Caco-2 (cell line): ENCODE results near the gene ZNF136. TPM values are rescaled to one million over a fixed set of nuclear protein-coding genes. Genes with fewer than 3 reads are reported as not detected.
A peak's percentile ranks its signal among the peaks of the same experiment; 100 is the strongest.

Source experiments
- Bru-seq: library from RNA; stranded (reverse); fragments of 400-500 nt; gene quantifications from one replicate; lab custom pipeline; 2021; lab: Mats Ljungman, UMichigan
- BruChase-seq, 2 experiments: library from RNA; stranded (reverse); fragments of 400-500 nt; gene quantifications; one replicate each; lab custom pipeline; 2021; lab: Mats Ljungman, UMichigan
- BruUV-seq: library from RNA; stranded (reverse); fragments of 400-500 nt; replicated peaks from 2 replicates; lab custom pipeline; 2021; lab: Mats Ljungman, UMichigan
- CTCF ChIA-PET: fragments of 300-600 bp; sonication (Branson Sonifier 250); formaldehyde crosslinking; loops from one replicate; lab custom pipeline; 2022; ENCODE audit warnings: antibody characterized with exemption; lab: Charles Lee
- POLR2A ChIA-PET: fragments of 300-600 bp; sonication (Branson Sonifier 250); formaldehyde crosslinking; loops from one replicate; lab custom pipeline; 2022; ENCODE audit warnings: antibody characterized with exemption; lab: Charles Lee
- DNase-seq, 2 experiments: peaks; one replicate each; pipeline versions ENCODE4 v3.0.0 to v3.0.0-alpha.2; 2020 to 2022
- H3K27me3 ChIP-seq: replicated peaks from 2 replicates; pipeline ENCODE4 v1.6.0; 2011; ENCODE audit warnings: low read length; ENCODE audit not compliant: control insufficient read depth, insufficient read depth
- H3K36me3 ChIP-seq: 2 replicates; pipeline ENCODE4 v1.5.1; 2011; ENCODE audit warnings: low read length; ENCODE audit not compliant: control insufficient read depth, insufficient read depth
- H3K4me1 ChIP-seq: fragments of 250-450 bp; sonication (Bioruptor Pico); 2 replicates; pipeline ENCODE4 v1.5.1; 2020; ENCODE audit warnings: mild to moderate bottlenecking
- H3K4me3 ChIP-seq: 2 replicates; pipeline ENCODE4 v1.5.1; 2011; ENCODE audit warnings: low read depth, mild to moderate bottlenecking, control low read depth, low read length
- H3K9me3 ChIP-seq: fragments of 250-450 bp; sonication (Bioruptor Pico); 2 replicates; pipeline ENCODE4 v1.5.1; 2020; ENCODE audit warnings: mild to moderate bottlenecking, moderate library complexity
- H3K27ac Mint-ChIP-seq: one replicate; pipeline ENCODE4 v1.8.0; 2022; ENCODE audit warnings: mixed read lengths; ENCODE audit not compliant: unreplicated experiment
- H3K27me3 Mint-ChIP-seq: one replicate; pipeline ENCODE4 v1.8.0; 2022; ENCODE audit warnings: mixed read lengths; ENCODE audit not compliant: insufficient read depth, unreplicated experiment
- H3K36me3 Mint-ChIP-seq: one replicate; pipeline ENCODE4 v1.8.0; 2022; ENCODE audit warnings: mild to moderate bottlenecking, mixed read lengths; ENCODE audit not compliant: insufficient read depth, unreplicated experiment
- H3K4me1 Mint-ChIP-seq: one replicate; pipeline ENCODE4 v1.8.0; 2022; ENCODE audit warnings: low read depth, mixed read lengths; ENCODE audit not compliant: unreplicated experiment
- H3K4me3 Mint-ChIP-seq: one replicate; pipeline ENCODE4 v1.8.0; 2022; ENCODE audit warnings: mild to moderate bottlenecking, moderate library complexity, mixed read lengths; ENCODE audit not compliant: unreplicated experiment
- H3K9me3 Mint-ChIP-seq: one replicate; pipeline ENCODE4 v1.8.0; 2022; ENCODE audit warnings: mixed read lengths; ENCODE audit not compliant: unreplicated experiment
- CTCF ChIP-seq, 2 experiments: fragments of 200-600 bp in 1 of 2; IDR thresholded peaks; 1 replicate in 1 of 2; 2 replicates in 1 of 2; pipeline versions ENCODE4 v1.5.1 to v1.8.0; 2011 to 2022; ENCODE audit warnings: antibody characterized with exemption in 1 of 2, control low read depth in 1 of 2, inconsistent platforms in 1 of 2, low read depth in 1 of 2, low read length in 1 of 2, mild to moderate bottlenecking in 1 of 2, moderate library complexity in 1 of 2; ENCODE audit not compliant: insufficient read depth in 1 of 2, severe bottlenecking in 1 of 2, unreplicated experiment in 1 of 2
- intact Hi-C: fragments of 100-400 bp; cut with micrococcal nuclease; formaldehyde crosslinking; loops from one replicate; pipeline ENCODE4 v1.10.0; 2022; ENCODE audit not compliant: unreplicated experiment
- long read RNA-seq: library from polyadenylated mRNA; stranded (forward); transcript quantifications from one replicate; pipeline ENCODE4 v2.0.0, GENCODE V29; 2022
- total RNA-seq: library from RNA; stranded (reverse); gene quantifications from 2 replicates; pipeline ENCODE4 v1.2.3, GENCODE V29; 2022

ZNF136 gene
- total RNA-seq (3.6 and 5.6 TPM in 2 replicates), Bru-seq, nascent RNA (percentile 61 among the genes with signal in this experiment), BruChase-seq, experiment 1, labeled RNA remaining after a 2-hour chase (percentile 60 among the genes with signal in this experiment), BruChase-seq, experiment 2, labeled RNA remaining after a 6-hour chase (percentile 58 among the genes with signal in this experiment)
- long read RNA-seq, partial matches to known transcripts, result 0 of 4 reads
- long read RNA-seq, other reads (novel, unspliced or antisense), result 0 of 4 reads

GRCh38 chr19:12162882-12163806 is at the start of gene ZNF136:
TSS of gene ZNF136 (plus strand) at chr19:12163096. CDS start at chr19:12163204, 108 bp downstream.
- H3K27me3 Mint-ChIP-seq, result no peaks in the 10 kb centered on the region
- Histone ChIP-seq H3K4me1 (no peaks in the 10 kb centered on the region), H3K9me3 (no peaks in the 10 kb centered on the region), H3K27me3 (no peaks in the 10 kb centered on the region), H3K4me3 (peak within 1 kb of the TSS; percentile 82), H3K36me3 (no peaks in the 10 kb centered on the region)
- DNase-seq, result peak; percentile 88 to 94
- no TSS peak for BruUV-seq
- peak within 1 kb of the TSS; percentile 79 for H3K4me3 Mint-ChIP-seq
- peaks cover 12% of the 10 kb centered on the region for H3K36me3 Mint-ChIP-seq
- CTCF ChIA-PET, result interaction anchor here (0.6 to 0.9 kb wide), 3 partner anchors 202 to 610 kb away, joined by 3 read pairs; partner anchors contain the start of gene ZNF442
- TF ChIP-seq CTCF (IDR thresholded peaks at IDR 0.05; ENCODE audit: insufficient read depth in 1 of 2, low read depth in 1 of 2, low read length in 1 of 2, severe bottlenecking in 1 of 2, unreplicated experiment in 1 of 2), result no peak
- POLR2A ChIA-PET, result interaction anchor here (0.6 to 1.1 kb wide), 4 partner anchors 23 to 332 kb away, joined by 3 to 4 read pairs (median 4); partner anchors contain the start of gene ZNF20
- peak within 1 kb of the TSS; percentile 72 for H3K27ac Mint-ChIP-seq
- intact Hi-C loops, result no loop called here
- no peaks in the 10 kb centered on the region for H3K4me1 Mint-ChIP-seq
- H3K9me3 Mint-ChIP-seq, result no peaks in the 10 kb centered on the region

- peaks cover 5% of the 10 kb centered on the region; the same call in 1 of the 2 replicates for H3K4me1 ChIP-seq
- ChIA-PET POLR2A (no interaction called here), CTCF (no interaction called here)
- no peak overlapping the region for H3K4me3 ChIP-seq
- Mint-ChIP-seq H3K4me1 (no peaks in the 10 kb centered on the region), H3K4me3 (no peak overlapping the region), H3K27me3 (no peaks in the 10 kb centered on the region), H3K9me3 (peaks cover under 1% of the 10 kb centered on the region), H3K36me3 (no peaks in the 10 kb centered on the region), H3K27ac (no peak overlapping the region)
- H3K36me3 ChIP-seq, result no peaks in the 10 kb centered on the region
- peaks cover 9% of the 10 kb centered on the region; the same call in 1 of the 2 replicates for H3K9me3 ChIP-seq
- no TSS peak for BruUV-seq
- no peak for DNase-seq
- TF ChIP-seq CTCF (IDR thresholded peaks at IDR 0.05; ENCODE audit: insufficient read depth in 1 of 2, low read depth in 1 of 2, low read length in 1 of 2, severe bottlenecking in 1 of 2, unreplicated experiment in 1 of 2), result no peak
- H3K27me3 ChIP-seq, result no peaks in the 10 kb centered on the region
- intact Hi-C loops, result no loop called here
Measured at GRCh38 chr19:12113121-12113520, 49.8 kb upstream of the ZNF136 start.
